Kidney (tissue), 14 donors: ENCODE results near the gene EDARADD. TPM values are rescaled to one million over a fixed set of nuclear protein-coding genes. Genes with fewer than 3 reads are reported as not detected.
"Not testable (repeated sequence)": the region's sequence is repeated elsewhere in the genome, so short reads cannot be mapped to it uniquely, and the experiment has no call there.

ENCODE experiments used
- DNase-seq, 5 donors: peaks; one replicate each; pipeline ENCODE4 v3.0.0-alpha.2; 2013 to 2020
- FAIRE-seq: peaks from 2 replicates; lab custom pipeline; 2012; peaks lifted over from hg19 to GRCh38; lab: Jason Lieb, UNC
- H3K27ac ChIP-seq, 2 donors: one replicate each; pipeline ENCODE4 v1.7.0; 2013; ENCODE audit warnings: low read depth in 2 of 2, low read length in 2 of 2, inconsistent platforms in 1 of 2
- H3K27me3 ChIP-seq: one replicate; pipeline ENCODE4 v1.7.1; 2013; ENCODE audit warnings: low read length, inconsistent platforms; ENCODE audit not compliant: control insufficient read depth, insufficient read depth
- H3K36me3 ChIP-seq, 3 donors: one replicate each; pipeline versions ENCODE4 v1.7.0 to v1.7.1; 2013; ENCODE audit warnings: low read length in 3 of 3, control low read depth in 1 of 3, inconsistent platforms in 1 of 3; ENCODE audit not compliant: insufficient read depth in 3 of 3, control insufficient read depth in 2 of 3
- H3K4me1 ChIP-seq, 3 donors: one replicate each; pipeline versions ENCODE4 v1.7.0 to v1.7.1; 2013; ENCODE audit warnings: low read length in 3 of 3, inconsistent platforms in 1 of 3, low read depth in 1 of 3; ENCODE audit not compliant: control insufficient read depth in 2 of 3, insufficient read depth in 2 of 3
- H3K4me3 ChIP-seq, 3 donors: one replicate each; pipeline versions ENCODE4 v1.7.0 to v1.8.1; 2013; ENCODE audit warnings: low read length in 3 of 3, control low read depth in 1 of 3, inconsistent platforms in 1 of 3
- H3K9ac ChIP-seq, 3 donors: one replicate each; pipeline versions ENCODE4 v1.7.0 to v1.7.1; 2013; ENCODE audit warnings: low read length in 3 of 3, control low read depth in 1 of 3, inconsistent platforms in 1 of 3
- H3K9me3 ChIP-seq, 3 donors: one replicate each; pipeline versions ENCODE4 v1.7.0 to v1.7.1; 2013; ENCODE audit warnings: low read length in 3 of 3, control low read depth in 1 of 3, inconsistent platforms in 1 of 3; ENCODE audit not compliant: control insufficient read depth in 2 of 3, insufficient read depth in 1 of 3
- CTCF ChIP-seq: IDR thresholded peaks from 3 replicates; pipeline ENCODE4 v1.5.1; 2012; ENCODE audit warnings: mild to moderate bottlenecking, moderate library complexity, borderline replicate concordance; ENCODE audit not compliant: insufficient read depth; ENCODE audit errors: extremely low read depth
- intact Hi-C: fragments of 100-400 bp; cut with DNase I; formaldehyde crosslinking; loops from one replicate; pipeline ENCODE4 v1.11.1; 2022
- polyA plus RNA-seq: library from polyadenylated mRNA; stranded (reverse); fragments of 350-450 nt; fragmentation: Illumina TruSeq; extraction: RNeasy Lipid Tissue Mini Kit (QIAGEN cat#74804); gene quantifications from one replicate; pipeline ENCODE4 v1.2.3, GENCODE V29; 2014; ENCODE audit warnings: low read depth, low replicate concordance; ENCODE audit not compliant: insufficient read depth
- total RNA-seq: library from RNA; stranded (reverse); fragmentation: NEBNext Ultra II Directional; extraction: Animal tissue kit (Norgen Biotek cat#: 25700); gene quantifications from one replicate; pipeline ENCODE4 v1.2.1, GENCODE V29; 2021
- donor health status: control.
- donor health status: control.
- donor health status: control.
- donor health status: control.
- donor health status: control.
- donor health status: DM: yes; HTN: yes; CAD: no.
- donor health status: Normal renal cell carcinoma (clear cell type).

EDARADD gene
- total and polyA plus RNA-seq, 2 donors from 2014 or later, result 0.82 to 2.2 TPM

DNA sequence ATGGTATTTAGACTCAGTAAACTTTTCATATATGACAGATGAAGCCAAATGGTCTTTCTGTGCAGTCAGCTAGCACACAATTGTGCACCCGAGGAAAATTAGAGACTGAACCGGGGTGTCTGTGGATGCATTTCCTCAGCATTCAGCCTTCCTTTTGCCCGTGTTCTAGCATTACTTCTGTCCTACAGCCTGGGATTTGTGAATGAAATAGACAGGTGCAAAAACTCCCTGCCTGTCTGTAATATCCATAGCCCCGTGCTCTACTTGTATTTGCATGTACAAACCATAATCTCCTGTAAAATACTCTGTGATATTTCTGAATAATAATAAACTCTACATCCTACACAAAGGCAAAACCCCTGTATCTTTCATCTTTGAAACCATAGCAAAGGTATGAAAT, 64.9 kb downstream of the EDARADD start:
- no peak for TF ChIP-seq CTCF
- intact Hi-C loops, result no loop called here
- no peaks in the 10 kb centered on the region for H3K27me3 ChIP-seq
- no peaks in the 10 kb centered on the region for H3K4me1 ChIP-seq
- H3K4me3 ChIP-seq, result no peak overlapping the region
- no peak for FAIRE-seq
- no peak overlapping the region for H3K9ac ChIP-seq
- DNase-seq, result no peak
- no peak overlapping the region for H3K27ac ChIP-seq
- no peaks in the 10 kb centered on the region for H3K9me3 ChIP-seq
- H3K36me3 ChIP-seq, result no peaks in the 10 kb centered on the region

DNA sequence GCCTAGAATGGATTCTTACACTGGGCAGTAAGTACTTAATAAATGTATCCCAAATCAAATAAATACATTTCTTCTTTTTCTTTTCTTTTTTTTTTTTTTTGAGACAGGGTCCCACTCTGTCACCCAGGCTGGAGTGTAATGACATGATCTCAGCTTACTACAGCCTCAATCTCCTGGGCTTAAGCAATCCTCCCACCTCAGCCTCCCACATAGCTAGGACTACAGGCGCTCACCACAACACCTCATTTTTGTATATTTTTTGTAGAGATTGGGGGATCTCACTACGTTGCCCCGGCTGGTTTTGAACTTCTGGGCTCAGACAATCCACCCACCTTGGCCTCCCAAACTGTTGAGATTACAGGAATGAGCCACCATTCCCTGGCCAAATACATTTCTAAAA, 66.0 kb downstream of the EDARADD start:
- H3K36me3 ChIP-seq, result no peaks in the 10 kb centered on the region
- no peak overlapping the region for H3K9ac ChIP-seq
- FAIRE-seq, result no peak
- no peak overlapping the region for H3K27ac ChIP-seq
- no peak overlapping the region for H3K4me3 ChIP-seq
- H3K27me3 ChIP-seq, result no peaks in the 10 kb centered on the region
- H3K9me3 ChIP-seq, result no peaks in the 10 kb centered on the region
- H3K4me1 ChIP-seq, result no peaks in the 10 kb centered on the region
- no peak for TF ChIP-seq CTCF
- intact Hi-C loops, result no loop called here
- no peak for DNase-seq

- H3K9me3 ChIP-seq, H3K4me3 ChIP-seq, intact Hi-C loops, H3K27ac ChIP-seq, H3K9ac ChIP-seq, H3K36me3 ChIP-seq, FAIRE-seq, H3K27me3 ChIP-seq, H3K4me1 ChIP-seq, DNase-seq: not testable (repeated sequence)
Observed at GRCh38 chr1:236464197-236464596, 70.1 kb downstream of the EDARADD start.

DNA sequence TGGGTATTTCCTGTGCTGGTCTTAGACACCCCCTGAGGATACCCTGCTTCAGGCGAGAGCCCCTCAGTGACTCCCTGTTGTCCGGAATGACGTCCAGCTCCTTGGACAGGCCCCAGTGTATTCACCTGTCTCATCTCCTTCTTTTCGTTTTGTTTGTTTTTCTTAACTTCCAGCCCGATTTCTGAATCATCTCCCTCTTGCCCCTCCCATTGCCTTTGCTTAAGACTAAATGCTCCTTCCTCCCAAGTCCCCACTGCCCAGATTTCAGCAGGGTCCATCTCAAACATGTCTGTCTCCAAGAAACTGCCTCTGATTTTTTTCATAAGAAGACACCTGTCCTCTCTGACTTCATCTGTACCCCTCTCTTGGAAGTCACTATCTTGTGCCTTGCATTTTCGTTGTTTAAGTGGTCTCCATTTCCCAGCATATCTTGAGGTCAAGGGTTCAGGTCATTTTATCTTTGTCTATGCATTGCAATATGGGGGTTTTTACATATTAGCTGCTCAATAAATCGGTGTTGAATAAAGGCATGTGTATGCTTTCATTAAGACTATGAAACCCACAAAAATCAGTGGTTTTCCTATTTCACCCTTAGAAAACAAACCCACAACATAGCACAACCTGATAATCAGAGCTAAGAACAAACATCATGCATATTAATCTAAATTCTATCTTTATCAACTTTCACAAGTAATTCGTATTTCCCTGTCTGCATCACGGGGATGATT, 71.3 kb downstream of the EDARADD start:
- Histone ChIP-seq H3K9ac (no peak overlapping the region), H3K27me3 (no peaks in the 10 kb centered on the region), H3K27ac (no peak overlapping the region), H3K4me3 (no peak overlapping the region), H3K9me3 (no peaks in the 10 kb centered on the region), H3K4me1 (no peaks in the 10 kb centered on the region), H3K36me3 (no peaks in the 10 kb centered on the region)
- TF ChIP-seq CTCF, result no peak
- intact Hi-C loops, result no loop called here
- DNase-seq (no peak), FAIRE-seq (no peak)
